ENCODE data around the gene WDR87. TPM values are rescaled to one million over a fixed set of nuclear protein-coding genes. Genes with fewer than 3 reads are reported as not detected.

Gene WDR87
- polyA plus RNA-seq, 2 of the 4 experiments (the other 2 are of a cell fraction): not detected

DNA sequence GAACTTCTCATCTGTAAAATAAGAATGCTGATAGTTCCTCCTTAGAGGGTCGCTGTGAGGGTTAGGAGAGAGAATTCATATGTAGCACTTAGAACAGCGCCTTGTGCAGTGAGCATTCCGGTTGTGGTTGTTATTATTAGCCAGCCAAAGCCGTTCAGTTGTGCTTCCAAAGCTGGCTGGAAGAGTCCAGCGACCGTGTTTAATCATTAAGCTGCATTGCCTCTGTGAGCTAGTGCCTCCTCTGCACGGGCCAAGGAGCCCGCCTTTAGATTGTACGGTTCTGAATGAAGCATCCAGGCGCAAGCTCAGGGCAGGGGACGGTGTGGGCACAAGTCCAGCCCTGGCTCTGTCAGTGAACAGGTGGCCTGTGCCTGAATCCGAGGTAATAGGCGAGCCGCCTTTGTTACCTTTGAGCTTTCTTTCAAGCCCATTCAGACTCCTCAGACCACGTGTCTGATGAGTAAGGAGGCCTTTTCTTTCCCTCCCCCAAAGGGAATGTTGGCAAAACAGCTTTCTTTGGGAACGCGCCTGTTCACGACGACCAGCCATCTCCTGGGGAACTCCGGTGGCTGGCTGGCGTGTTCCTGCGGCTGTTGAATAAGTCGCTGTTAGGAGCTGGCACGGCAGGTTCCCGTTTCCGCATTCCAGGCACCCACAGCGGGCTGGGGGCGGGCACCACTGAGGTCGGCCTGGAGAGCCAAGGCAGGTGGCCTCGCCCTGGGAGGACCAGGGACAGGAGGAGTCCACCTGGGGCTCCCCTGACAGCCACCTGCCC is 25.7 kb upstream of the WDR87 start (continued):
- TF ChIP-seq CBX8 (IDR thresholded peaks at IDR 0.05) (no peak), MYC (IDR thresholded peaks at IDR 0.05; ENCODE audit: borderline replicate concordance, low read length) (peak; percentile 94), RCOR1 (IDR thresholded peaks at IDR 0.05; ENCODE audit: low read depth, low read length) (no peak), NFE2L2 (conservative IDR thresholded peaks at IDR 0.05; ENCODE audit: low read length) (no peak; the same call in 1 of the 2 replicates), EHMT2 (IDR thresholded peaks at IDR 0.05; ENCODE audit: low read depth) (no peak), NPAS2 (CRISPR knock-in tag; IDR thresholded peaks at IDR 0.05; ENCODE audit: borderline replicate concordance) (no peak), GATA3 (IDR thresholded peaks at IDR 0.05; ENCODE audit: borderline replicate concordance) (peak; percentile 64; the same call in 1 of the 2 replicates), BHLHE40 (IDR thresholded peaks at IDR 0.05; ENCODE audit: low read depth, low read length) (peak; percentile 44; the same call in 1 of the 2 replicates), CEBPB (IDR thresholded peaks at IDR 0.05) (no peak), TP53 (CRISPR knock-in tag; IDR thresholded peaks at IDR 0.05) (peak; percentile 92; the same call in 1 of the 2 replicates), RAD21 (conservative IDR thresholded peaks at IDR 0.05 in 1 of 2, IDR thresholded peaks at IDR 0.05 in 1 of 2) (peak; percentile 22 to 46), MAFK (IDR thresholded peaks at IDR 0.05; ENCODE audit: partially characterized antibody) (no peak), ZSCAN20 (CRISPR knock-in tag; IDR thresholded peaks at IDR 0.05) (no peak), JUNB (IDR thresholded peaks at IDR 0.05) (peak; percentile 62), RARB (CRISPR knock-in tag; IDR thresholded peaks at IDR 0.05) (peak; percentile 33; the same call in 1 of the 2 replicates), HEYL (CRISPR knock-in tag; IDR thresholded peaks at IDR 0.05) (no peak; the same call in 1 of the 2 replicates), HOXB5 (CRISPR knock-in tag; IDR thresholded peaks at IDR 0.05) (peak; percentile 82), EP300 (IDR thresholded peaks at IDR 0.05) (peak in 1 of 2 experiments; percentile 63; a peak in 1 of 5 replicates), POLR2AphosphoS2 (conservative IDR thresholded peaks at IDR 0.05; ENCODE audit: low read length) (0 out of 2 replicates have a peak, but pooled peaks have one; percentile 65), CBX2 (IDR thresholded peaks at IDR 0.05; ENCODE audit: borderline replicate concordance, low read depth) (no peak), POLR2A (IDR thresholded peaks at IDR 0.05; ENCODE audit: low read length) (peak; percentile 66)
- TF ChIP-seq, protein P1, sequence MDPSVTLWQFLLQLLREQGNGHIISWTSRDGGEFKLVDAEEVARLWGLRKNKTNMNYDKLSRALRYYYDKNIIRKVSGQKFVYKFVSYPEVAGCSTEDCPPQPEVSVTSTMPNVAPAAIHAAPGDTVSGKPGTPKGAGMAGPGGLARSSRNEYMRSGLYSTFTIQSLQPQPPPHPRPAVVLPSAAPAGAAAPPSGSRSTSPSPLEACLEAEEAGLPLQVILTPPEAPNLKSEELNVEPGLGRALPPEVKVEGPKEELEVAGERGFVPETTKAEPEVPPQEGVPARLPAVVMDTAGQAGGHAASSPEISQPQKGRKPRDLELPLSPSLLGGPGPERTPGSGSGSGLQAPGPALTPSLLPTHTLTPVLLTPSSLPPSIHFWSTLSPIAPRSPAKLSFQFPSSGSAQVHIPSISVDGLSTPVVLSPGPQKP (IDR thresholded peaks at IDR 0.05; ENCODE audit: low read depth, low read length): no peak
- TF ChIP-seq, protein P2, sequence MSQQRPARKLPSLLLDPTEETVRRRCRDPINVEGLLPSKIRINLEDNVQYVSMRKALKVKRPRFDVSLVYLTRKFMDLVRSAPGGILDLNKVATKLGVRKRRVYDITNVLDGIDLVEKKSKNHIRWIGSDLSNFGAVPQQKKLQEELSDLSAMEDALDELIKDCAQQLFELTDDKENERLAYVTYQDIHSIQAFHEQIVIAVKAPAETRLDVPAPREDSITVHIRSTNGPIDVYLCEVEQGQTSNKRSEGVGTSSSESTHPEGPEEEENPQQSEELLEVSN (IDR thresholded peaks at IDR 0.05; ENCODE audit: borderline replicate concordance, low read depth): peak; percentile 94
- TF ChIP-seq, protein P3, sequence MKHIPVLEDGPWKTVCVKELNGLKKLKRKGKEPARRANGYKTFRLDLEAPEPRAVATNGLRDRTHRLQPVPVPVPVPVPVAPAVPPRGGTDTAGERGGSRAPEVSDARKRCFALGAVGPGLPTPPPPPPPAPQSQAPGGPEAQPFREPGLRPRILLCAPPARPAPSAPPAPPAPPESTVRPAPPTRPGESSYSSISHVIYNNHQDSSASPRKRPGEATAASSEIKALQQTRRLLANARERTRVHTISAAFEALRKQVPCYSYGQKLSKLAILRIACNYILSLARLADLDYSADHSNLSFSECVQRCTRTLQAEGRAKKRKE (CRISPR knock-in tag; IDR thresholded peaks at IDR 0.05; ENCODE audit: low read depth): peak; percentile 85; the same call in 1 of the 2 replicates
- TF ChIP-seq, protein P4, sequence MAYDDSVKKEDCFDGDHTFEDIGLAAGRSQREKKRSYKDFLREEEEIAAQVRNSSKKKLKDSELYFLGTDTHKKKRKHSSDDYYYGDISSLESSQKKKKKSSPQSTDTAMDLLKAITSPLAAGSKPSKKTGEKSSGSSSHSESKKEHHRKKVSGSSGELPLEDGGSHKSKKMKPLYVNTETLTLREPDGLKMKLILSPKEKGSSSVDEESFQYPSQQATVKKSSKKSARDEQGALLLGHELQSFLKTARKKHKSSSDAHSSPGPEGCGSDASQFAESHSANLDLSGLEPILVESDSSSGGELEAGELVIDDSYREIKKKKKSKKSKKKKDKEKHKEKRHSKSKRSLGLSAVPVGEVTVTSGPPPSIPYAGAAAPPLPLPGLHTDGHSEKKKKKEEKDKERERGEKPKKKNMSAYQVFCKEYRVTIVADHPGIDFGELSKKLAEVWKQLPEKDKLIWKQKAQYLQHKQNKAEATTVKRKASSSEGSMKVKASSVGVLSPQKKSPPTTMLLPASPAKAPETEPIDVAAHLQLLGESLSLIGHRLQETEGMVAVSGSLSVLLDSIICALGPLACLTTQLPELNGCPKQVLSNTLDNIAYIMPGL (CRISPR knock-in tag; IDR thresholded peaks at IDR 0.05; ENCODE audit: borderline replicate concordance): no peak
